Smooth muscle cell of the brain vasculature (primary cell): ENCODE measurements around the gene FAM83B.
"Not testable (repeated sequence)": the region's sequence is repeated elsewhere in the genome, so short reads cannot be mapped to it uniquely, and the experiment has no call there.

Experiments
- DNase-seq: peaks from one replicate; pipeline ENCODE4 v3.0.0-alpha.2; 2012; ENCODE audit warnings: low read depth, low spot score

Gene FAM83B

GRCh38 chr6:54898767-54899166 is 52.2 kb downstream of the FAM83B start:
- DNase-seq, result no peak

- no peak for DNase-seq
Measured at GRCh38 chr6:54899442-54899841, 52.9 kb downstream of the FAM83B start.

- no peak for DNase-seq
Measured at GRCh38 chr6:54899986-54900385, 53.4 kb downstream of the FAM83B start.

GRCh38 chr6:54900666-54901065 is 54.1 kb downstream of the FAM83B start:
- no peak for DNase-seq

GRCh38 chr6:54903884-54904283 is 57.3 kb downstream of the FAM83B start:
- no peak for DNase-seq

- no peak for DNase-seq
Measured at GRCh38 chr6:54907355-54907754, 60.8 kb downstream of the FAM83B start.

- no peak for DNase-seq
Measured at GRCh38 chr6:54909184-54909583, 62.6 kb downstream of the FAM83B start.

- DNase-seq, result no peak
Measured at GRCh38 chr6:54910431-54910884, 63.9 kb downstream of the FAM83B start.

GRCh38 chr6:54910921-54911320 is 64.3 kb downstream of the FAM83B start:
- no peak for DNase-seq

GRCh38 chr6:54913211-54913610 is 66.6 kb downstream of the FAM83B start:
- DNase-seq, result no peak

- DNase-seq, result no peak
Measured at GRCh38 chr6:54916858-54917257, 70.3 kb downstream of the FAM83B start.

GRCh38 chr6:54920628-54921027 is 74.1 kb downstream of the FAM83B start:
- DNase-seq, result no peak

GRCh38 chr6:54921891-54922290 is 75.3 kb downstream of the FAM83B start:
- no peak for DNase-seq

GRCh38 chr6:54929245-54929909 is 82.8 kb downstream of the FAM83B start:
- DNase-seq, result no peak

- no peak for DNase-seq
Measured at GRCh38 chr6:54932622-54933021, 86.1 kb downstream of the FAM83B start.

- DNase-seq, result no peak
Measured at GRCh38 chr6:54935739-54936138, 89.2 kb downstream of the FAM83B start.

- no peak for DNase-seq
Measured at GRCh38 chr6:54937371-54937770, 90.8 kb downstream of the FAM83B start.

- DNase-seq, result no peak
Measured at GRCh38 chr6:54957698-54958097, 111.1 kb downstream of the FAM83B start.

- no peak for DNase-seq
Measured at GRCh38 chr6:54958446-54958845, 111.9 kb downstream of the FAM83B start.

GRCh38 chr6:54959820-54960219 is 113.2 kb downstream of the FAM83B start:
- DNase-seq, result no peak

GRCh38 chr6:54961372-54961771 is 114.8 kb downstream of the FAM83B start:
- not testable (repeated sequence) for DNase-seq

GRCh38 chr6:54970337-54970736 is 123.8 kb downstream of the FAM83B start:
- no peak for DNase-seq

- no peak for DNase-seq
Measured at GRCh38 chr6:54971825-54972224, 125.3 kb downstream of the FAM83B start.

- not testable (repeated sequence) for DNase-seq
Measured at GRCh38 chr6:54979161-54979560, 132.6 kb downstream of the FAM83B start.
